NT2/D1 (cell line): Measurements from ENCODE around the gene RIMKLB.

Experiments
- DNase-seq: peaks from one replicate; pipeline ENCODE4 v3.0.0-alpha.2; 2011; ENCODE audit warnings: low read depth, low spot score
- H3K27me3 ChIP-seq: 2 replicates; pipeline ENCODE4 v1.6.0; 2011; ENCODE audit warnings: mild to moderate bottlenecking; ENCODE audit not compliant: insufficient read length, insufficient read depth
- H3K36me3 ChIP-seq: 2 replicates; pipeline ENCODE4 v1.6.1; 2011; ENCODE audit warnings: mild to moderate bottlenecking, low read length, mixed read lengths; ENCODE audit not compliant: insufficient read depth, insufficient read length
- H3K4me1 ChIP-seq: 2 replicates; pipeline ENCODE4 v1.5.1; 2011; ENCODE audit not compliant: insufficient read depth, insufficient read length
- H3K4me3 ChIP-seq: 2 replicates; pipeline ENCODE4 v1.5.1; 2011; ENCODE audit warnings: low read depth; ENCODE audit not compliant: insufficient read length
- H3K9ac ChIP-seq: 2 replicates; pipeline ENCODE4 v1.6.0; 2011; ENCODE audit warnings: low read depth; ENCODE audit not compliant: insufficient read length
- H3K9me3 ChIP-seq: 2 replicates; pipeline ENCODE4 v1.5.1; 2011; ENCODE audit warnings: mild to moderate bottlenecking, low read length; ENCODE audit not compliant: insufficient read depth
- SUZ12 ChIP-seq: IDR thresholded peaks from 2 replicates; pipeline ENCODE4 v1.6.1; 2011; ENCODE audit not compliant: insufficient read length, insufficient read depth; ENCODE audit errors: extremely low read depth
- YY1 ChIP-seq: IDR thresholded peaks from 2 replicates; pipeline ENCODE4 v1.6.1; 2011; ENCODE audit not compliant: insufficient read length, insufficient read depth
- ZNF274 ChIP-seq: IDR thresholded peaks from 2 replicates; pipeline ENCODE4 v1.6.1; 2011; ENCODE audit warnings: mild to moderate bottlenecking, low read depth, low read length

RIMKLB gene

GRCh38 chr12:8827551-8828256 lies 129.9 kb downstream of the RIMKLB start:
- TF ChIP-seq ZNF274: no peak
- no peak for TF ChIP-seq SUZ12
- no peak for TF ChIP-seq YY1
- Histone ChIP-seq H3K36me3 (no peaks in the 10 kb centered on the region), H3K4me3 (no peak overlapping the region), H3K4me1 (peaks cover 11% of the 10 kb centered on the region), H3K9me3 (no peaks in the 10 kb centered on the region), H3K9ac (no peak overlapping the region), H3K27me3 (no peaks in the 10 kb centered on the region)
- no peak for DNase-seq

GRCh38 chr12:8828257-8829124 lies 130.7 kb downstream of the RIMKLB start:
- no peaks in the 10 kb centered on the region for H3K27me3 ChIP-seq
- TF ChIP-seq YY1 (no peak), SUZ12 (no peak), ZNF274 (no peak)
- DNase-seq: no peak

GRCh38 chr12:8829125-8829518 lies 131.3 kb downstream of the RIMKLB start:
- H3K4me3 ChIP-seq: no peak overlapping the region
- TF ChIP-seq ZNF274: no peak
- TF ChIP-seq SUZ12: no peak
- TF ChIP-seq YY1: no peak
- H3K36me3 ChIP-seq: no peaks in the 10 kb centered on the region
- no peak overlapping the region for H3K9ac ChIP-seq
- H3K27me3 ChIP-seq: no peaks in the 10 kb centered on the region
- H3K4me1 ChIP-seq: peaks cover 11% of the 10 kb centered on the region
- H3K9me3 ChIP-seq: no peaks in the 10 kb centered on the region
- DNase-seq: no peak

More at GRCh38 chr12:8828257-8829124, 130.7 kb downstream of the RIMKLB start:
- Histone ChIP-seq H3K9me3 (no peaks in the 10 kb centered on the region), H3K36me3 (no peaks in the 10 kb centered on the region), H3K4me3 (no peak overlapping the region), H3K4me1 (peaks cover 11% of the 10 kb centered on the region), H3K9ac (no peak overlapping the region)

- no peak for DNase-seq
- H3K4me3 ChIP-seq: no peak overlapping the region
- no peaks in the 10 kb centered on the region for H3K36me3 ChIP-seq
- H3K4me1 ChIP-seq: peaks cover 13% of the 10 kb centered on the region
- H3K9me3 ChIP-seq: no peaks in the 10 kb centered on the region
- no peak overlapping the region for H3K9ac ChIP-seq
- H3K27me3 ChIP-seq: no peaks in the 10 kb centered on the region
- TF ChIP-seq YY1: no peak
- TF ChIP-seq SUZ12: no peak
- no peak for TF ChIP-seq ZNF274
Measured at GRCh38 chr12:8829621-8830020, 131.8 kb downstream of the RIMKLB start.

GRCh38 chr12:8831116-8831515 lies 133.3 kb downstream of the RIMKLB start:
- TF ChIP-seq ZNF274 (no peak), SUZ12 (no peak), YY1 (no peak)
- no peak for DNase-seq
- peaks cover 16% of the 10 kb centered on the region for H3K4me1 ChIP-seq
- H3K36me3 ChIP-seq: no peaks in the 10 kb centered on the region
- no peaks in the 10 kb centered on the region for H3K27me3 ChIP-seq
- H3K9ac ChIP-seq: no peak overlapping the region
- no peaks in the 10 kb centered on the region for H3K9me3 ChIP-seq
- no peak overlapping the region for H3K4me3 ChIP-seq

GRCh38 chr12:8832500-8832899 lies 134.7 kb downstream of the RIMKLB start:
- H3K4me3 ChIP-seq: no peak overlapping the region
- TF ChIP-seq YY1 (no peak), SUZ12 (no peak), ZNF274 (no peak)
- no peaks in the 10 kb centered on the region for H3K9me3 ChIP-seq
- peaks cover 16% of the 10 kb centered on the region for H3K4me1 ChIP-seq
- no peaks in the 10 kb centered on the region for H3K27me3 ChIP-seq
- no peak overlapping the region for H3K9ac ChIP-seq
- H3K36me3 ChIP-seq: no peaks in the 10 kb centered on the region
- DNase-seq: no peak
